Panc1 (cell line): ENCODE measurements around the gene KIAA1614.

Experiments
- POLR2AphosphoS5 ChIP-seq: IDR thresholded peaks from 2 replicates; pipeline ENCODE4 v1.6.1; 2012; ENCODE audit warnings: mild to moderate bottlenecking, low read depth, low read length, moderate library complexity
- REST ChIP-seq, 2 experiments: IDR thresholded peaks; 2 replicates each; pipeline ENCODE4 v1.6.1; 2011 to 2012; ENCODE audit warnings: low read depth in 2 of 2, control low read depth in 1 of 2, low read length in 1 of 2, mild to moderate bottlenecking in 1 of 2, moderate library complexity in 1 of 2; ENCODE audit not compliant: insufficient read depth in 1 of 2
- SIN3A ChIP-seq: IDR thresholded peaks from 2 replicates; pipeline ENCODE4 v1.6.1; 2012; ENCODE audit warnings: low read depth, mild to moderate bottlenecking, low read length, moderate library complexity, borderline replicate concordance; ENCODE audit not compliant: insufficient read depth
- TF ChIP-seq, protein P1 (sequence below): fragments of 450-650 bp; IDR thresholded peaks from 2 replicates; pipeline ENCODE4 v1.5.1; 2017; ENCODE audit warnings: mild to moderate bottlenecking

DNA sequence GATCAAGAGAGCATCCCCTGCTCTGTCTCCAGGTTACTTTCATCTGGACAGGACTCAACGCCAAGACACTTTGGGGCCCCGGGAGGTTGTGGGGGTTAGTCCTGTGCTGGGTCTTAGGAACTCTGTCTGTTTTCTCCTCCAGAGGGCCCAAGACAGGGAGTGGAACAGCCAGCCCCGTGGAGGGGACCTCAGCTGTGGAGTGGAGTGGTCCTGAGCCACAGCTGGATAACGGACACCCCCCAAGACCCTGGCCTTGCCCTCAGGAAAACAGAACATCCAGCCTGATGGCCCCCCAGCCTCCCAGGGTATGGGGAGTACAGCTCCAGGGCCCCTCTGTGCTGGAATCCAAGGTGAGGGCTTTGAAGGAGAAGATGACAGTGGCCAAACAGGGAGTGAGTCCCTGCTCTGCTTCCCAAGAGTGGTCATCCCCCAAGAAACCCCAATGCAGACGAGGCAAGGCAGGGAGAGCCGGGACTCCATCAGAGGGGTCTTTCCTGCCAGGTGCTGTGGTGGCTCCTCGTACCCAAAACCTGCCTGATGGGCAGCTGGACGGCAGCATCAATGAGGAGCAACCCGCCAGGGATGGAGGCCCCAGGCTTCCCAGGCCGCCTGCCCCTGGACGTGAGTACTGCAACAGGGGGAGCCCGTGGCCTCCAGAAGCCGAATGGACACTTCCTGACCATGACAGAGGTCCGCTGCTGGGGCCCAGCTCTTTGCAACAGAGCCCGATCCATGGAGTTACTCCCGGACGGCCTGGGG lies 3.5 kb downstream of the KIAA1614 start:
- TF ChIP-seq POLR2AphosphoS5: no peak
- TF ChIP-seq, protein P1, sequence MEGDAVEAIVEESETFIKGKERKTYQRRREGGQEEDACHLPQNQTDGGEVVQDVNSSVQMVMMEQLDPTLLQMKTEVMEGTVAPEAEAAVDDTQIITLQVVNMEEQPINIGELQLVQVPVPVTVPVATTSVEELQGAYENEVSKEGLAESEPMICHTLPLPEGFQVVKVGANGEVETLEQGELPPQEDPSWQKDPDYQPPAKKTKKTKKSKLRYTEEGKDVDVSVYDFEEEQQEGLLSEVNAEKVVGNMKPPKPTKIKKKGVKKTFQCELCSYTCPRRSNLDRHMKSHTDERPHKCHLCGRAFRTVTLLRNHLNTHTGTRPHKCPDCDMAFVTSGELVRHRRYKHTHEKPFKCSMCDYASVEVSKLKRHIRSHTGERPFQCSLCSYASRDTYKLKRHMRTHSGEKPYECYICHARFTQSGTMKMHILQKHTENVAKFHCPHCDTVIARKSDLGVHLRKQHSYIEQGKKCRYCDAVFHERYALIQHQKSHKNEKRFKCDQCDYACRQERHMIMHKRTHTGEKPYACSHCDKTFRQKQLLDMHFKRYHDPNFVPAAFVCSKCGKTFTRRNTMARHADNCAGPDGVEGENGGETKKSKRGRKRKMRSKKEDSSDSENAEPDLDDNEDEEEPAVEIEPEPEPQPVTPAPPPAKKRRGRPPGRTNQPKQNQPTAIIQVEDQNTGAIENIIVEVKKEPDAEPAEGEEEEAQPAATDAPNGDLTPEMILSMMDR: no peak
- no peak for TF ChIP-seq REST (IDR thresholded peaks at IDR 0.05; ENCODE audit: insufficient read depth in 1 of 2, low read depth in 2 of 2, low read length in 1 of 2)
- TF ChIP-seq SIN3A: no peak
